ENCODE results near the gene KAZALD1. TPM values are rescaled to one million over a fixed set of nuclear protein-coding genes. Genes with fewer than 3 reads are reported as not detected.

The KAZALD1 gene
- total and polyA plus RNA-seq, 10 of the 15 experiments (the other 5 are each of a cell fraction or from before 2014, with no cell fraction given) = 0.10 to 4.3 (median 1.9) TPM

DNA sequence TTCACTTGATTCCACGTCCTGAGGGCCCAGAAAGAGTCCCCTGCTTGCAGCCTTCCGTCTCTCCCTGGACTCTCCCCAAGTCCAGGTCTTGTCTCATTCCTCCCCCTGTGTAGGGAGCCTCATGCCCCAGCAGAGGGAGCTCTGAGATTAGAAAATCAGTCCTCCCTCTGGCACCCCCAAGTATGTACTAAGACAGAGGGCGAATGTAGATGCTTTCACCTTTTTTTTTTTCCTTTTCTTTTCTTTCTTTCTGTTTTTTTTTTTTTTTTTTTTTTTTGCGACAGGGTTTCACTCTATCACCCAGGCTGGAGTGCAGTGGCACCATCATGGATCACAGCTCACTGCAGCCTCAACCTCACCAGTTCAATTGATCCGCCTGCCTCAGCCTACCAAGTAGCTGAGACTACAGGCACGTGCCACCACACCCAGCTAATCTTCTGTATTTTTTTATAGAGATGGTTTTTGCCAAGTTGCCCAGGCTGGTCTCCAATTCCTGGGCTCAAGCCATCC is 20.5 kb upstream of the KAZALD1 start (continued):
- TF ChIP-seq TBL1XR1 (IDR thresholded peaks at IDR 0.05; ENCODE audit: low read depth, low read length) = no peak
- TF ChIP-seq POLR2A (IDR thresholded peaks at IDR 0.05; ENCODE audit: low read depth, low read length) = no peak
- no peak for TF ChIP-seq CHD1 (IDR thresholded peaks at IDR 0.05; ENCODE audit: low read depth, low read length)
- TF ChIP-seq NBN (IDR thresholded peaks at IDR 0.05) = peak; percentile 42; the same call in 1 of the 2 replicates
- TF ChIP-seq TCF12 (IDR thresholded peaks at IDR 0.05; ENCODE audit: low read depth, low read length) = no peak
- no peak for TF ChIP-seq NFYA (IDR thresholded peaks at IDR 0.05; ENCODE audit: borderline replicate concordance, low read depth, low read length)
- no peak for TF ChIP-seq EZH2 (IDR thresholded peaks at IDR 0.05; ENCODE audit: borderline replicate concordance, control insufficient read depth, low read depth, low read length)
- TF ChIP-seq, protein P1, sequence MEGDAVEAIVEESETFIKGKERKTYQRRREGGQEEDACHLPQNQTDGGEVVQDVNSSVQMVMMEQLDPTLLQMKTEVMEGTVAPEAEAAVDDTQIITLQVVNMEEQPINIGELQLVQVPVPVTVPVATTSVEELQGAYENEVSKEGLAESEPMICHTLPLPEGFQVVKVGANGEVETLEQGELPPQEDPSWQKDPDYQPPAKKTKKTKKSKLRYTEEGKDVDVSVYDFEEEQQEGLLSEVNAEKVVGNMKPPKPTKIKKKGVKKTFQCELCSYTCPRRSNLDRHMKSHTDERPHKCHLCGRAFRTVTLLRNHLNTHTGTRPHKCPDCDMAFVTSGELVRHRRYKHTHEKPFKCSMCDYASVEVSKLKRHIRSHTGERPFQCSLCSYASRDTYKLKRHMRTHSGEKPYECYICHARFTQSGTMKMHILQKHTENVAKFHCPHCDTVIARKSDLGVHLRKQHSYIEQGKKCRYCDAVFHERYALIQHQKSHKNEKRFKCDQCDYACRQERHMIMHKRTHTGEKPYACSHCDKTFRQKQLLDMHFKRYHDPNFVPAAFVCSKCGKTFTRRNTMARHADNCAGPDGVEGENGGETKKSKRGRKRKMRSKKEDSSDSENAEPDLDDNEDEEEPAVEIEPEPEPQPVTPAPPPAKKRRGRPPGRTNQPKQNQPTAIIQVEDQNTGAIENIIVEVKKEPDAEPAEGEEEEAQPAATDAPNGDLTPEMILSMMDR (IDR thresholded peaks at IDR 0.05 in 2 of 3, conservative IDR thresholded peaks at IDR 0.05 in 1 of 3; ENCODE audit: control insufficient read depth in 2 of 3, extremely low read depth in 1 of 3, insufficient read depth in 1 of 3, low read depth in 3 of 3, low read length in 3 of 3) = peak; percentile 84 to 92 (median 88)
- no peak for TF ChIP-seq CREB1 (IDR thresholded peaks at IDR 0.05; ENCODE audit: low read depth)
- TF ChIP-seq JUND (IDR thresholded peaks at IDR 0.05; ENCODE audit: low read depth, low read length) = no peak
- no peak for TF ChIP-seq STAT3 (IDR thresholded peaks at IDR 0.05; ENCODE audit: low read depth, low read length)
- TF ChIP-seq, protein P2, sequence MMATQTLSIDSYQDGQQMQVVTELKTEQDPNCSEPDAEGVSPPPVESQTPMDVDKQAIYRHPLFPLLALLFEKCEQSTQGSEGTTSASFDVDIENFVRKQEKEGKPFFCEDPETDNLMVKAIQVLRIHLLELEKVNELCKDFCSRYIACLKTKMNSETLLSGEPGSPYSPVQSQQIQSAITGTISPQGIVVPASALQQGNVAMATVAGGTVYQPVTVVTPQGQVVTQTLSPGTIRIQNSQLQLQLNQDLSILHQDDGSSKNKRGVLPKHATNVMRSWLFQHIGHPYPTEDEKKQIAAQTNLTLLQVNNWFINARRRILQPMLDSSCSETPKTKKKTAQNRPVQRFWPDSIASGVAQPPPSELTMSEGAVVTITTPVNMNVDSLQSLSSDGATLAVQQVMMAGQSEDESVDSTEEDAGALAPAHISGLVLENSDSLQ (IDR thresholded peaks at IDR 0.05) = no peak
- TF ChIP-seq, protein P3, sequence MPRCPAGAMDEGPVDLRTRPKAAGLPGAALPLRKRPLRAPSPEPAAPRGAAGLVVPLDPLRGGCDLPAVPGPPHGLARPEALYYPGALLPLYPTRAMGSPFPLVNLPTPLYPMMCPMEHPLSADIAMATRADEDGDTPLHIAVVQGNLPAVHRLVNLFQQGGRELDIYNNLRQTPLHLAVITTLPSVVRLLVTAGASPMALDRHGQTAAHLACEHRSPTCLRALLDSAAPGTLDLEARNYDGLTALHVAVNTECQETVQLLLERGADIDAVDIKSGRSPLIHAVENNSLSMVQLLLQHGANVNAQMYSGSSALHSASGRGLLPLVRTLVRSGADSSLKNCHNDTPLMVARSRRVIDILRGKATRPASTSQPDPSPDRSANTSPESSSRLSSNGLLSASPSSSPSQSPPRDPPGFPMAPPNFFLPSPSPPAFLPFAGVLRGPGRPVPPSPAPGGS (IDR thresholded peaks at IDR 0.05; ENCODE audit: borderline replicate concordance, insufficient read depth, low read depth, low read length, poor library complexity, severe bottlenecking) = no peak
- TF ChIP-seq ZZZ3 (IDR thresholded peaks at IDR 0.05; ENCODE audit: control insufficient read depth, insufficient read length, low read depth) = no peak
- no peak for TF ChIP-seq RCOR1 (conservative IDR thresholded peaks at IDR 0.05; ENCODE audit: low read depth, low read length)
- peak; percentile 31 to 47; a peak in 2 of 4 replicates for TF ChIP-seq BHLHE40 (IDR thresholded peaks at IDR 0.05; ENCODE audit: borderline replicate concordance in 1 of 2, low read depth in 2 of 2, low read length in 1 of 2)
- TF ChIP-seq GABPA (IDR thresholded peaks at IDR 0.05; ENCODE audit: low read depth) = no peak
- no peak for TF ChIP-seq SUZ12 (IDR thresholded peaks at IDR 0.05; ENCODE audit: unreplicated experiment)
- TF ChIP-seq CREM (IDR thresholded peaks at IDR 0.05; ENCODE audit: low read depth) = no peak
- peak; percentile 46; the same call in 1 of the 2 replicates for TF ChIP-seq ZNF384 (IDR thresholded peaks at IDR 0.05; ENCODE audit: borderline replicate concordance, low read depth, low read length)
- TF ChIP-seq CEBPB (IDR thresholded peaks at IDR 0.05; ENCODE audit: borderline replicate concordance in 1 of 2, low read depth in 2 of 2, low read length in 2 of 2) = no peak
- no peak for TF ChIP-seq TCF7 (IDR thresholded peaks at IDR 0.05; ENCODE audit: borderline replicate concordance)
- no peak for TF ChIP-seq SIX5 (IDR thresholded peaks at IDR 0.05; ENCODE audit: low read depth, low read length, severe bottlenecking)
- 0 out of 2 replicates have a peak, but pooled peaks have one; percentile 16 for TF ChIP-seq ATF7 (IDR thresholded peaks at IDR 0.05; ENCODE audit: low read depth)
- TF ChIP-seq KAT2A (conservative IDR thresholded peaks at IDR 0.05; ENCODE audit: control insufficient read depth, low read depth, low read length) = no peak
- no peak for TF ChIP-seq RUNX3 (IDR thresholded peaks at IDR 0.05; ENCODE audit: low read length)
- no peak for TF ChIP-seq HDAC6 (IDR thresholded peaks at IDR 0.05; ENCODE audit: unreplicated experiment)
- TF ChIP-seq NFYB (IDR thresholded peaks at IDR 0.05; ENCODE audit: insufficient read depth, low read depth, low read length) = no peak
- TF ChIP-seq TAF1 (IDR thresholded peaks at IDR 0.05; ENCODE audit: borderline replicate concordance, low read depth, low read length) = no peak
- no peak for TF ChIP-seq RBBP5 (conservative IDR thresholded peaks at IDR 0.05)

Data from GM12878 (cell line).